K562 (cell line): ENCODE measurements around the gene GORASP1. TPM values are rescaled to one million over a fixed set of nuclear protein-coding genes. Genes with fewer than 3 reads are reported as not detected.

Experiments
- ATAC-seq: fragments of 200-7000 bp; cut with Tn5 transposase; 3 replicates; pipeline ENCODE4 v1.9.1; 2020; ENCODE audit warnings: moderate library complexity
- BruUV-seq: library from RNA; stranded (reverse); fragments of 400-500 nt; replicated peaks from 2 replicates; lab custom pipeline; 2021; lab: Mats Ljungman, UMichigan
- CTCF ChIA-PET: fragments of 300-600 bp; formaldehyde crosslinking; extraction: SDS; loops from one replicate; lab custom pipeline; 2021; ENCODE audit warnings: low intra/inter-chr PET ratio; lab: Yijun Ruan, JAX
- POLR2A ChIA-PET: fragments of 300-600, 350-650 bp; sonication (Branson Sonifier 250); formaldehyde crosslinking; extraction: SDS; loops from one replicate; lab custom pipeline; 2021; ENCODE audit warnings: antibody characterized with exemption, inconsistent platforms; lab: Yijun Ruan, JAX
- DNase-seq, 4 experiments: peaks; one replicate each; pipeline versions ENCODE4 v3.0.0 to v3.0.0-alpha.2; 2011 to 2018; ENCODE audit warnings: low spot score in 3 of 4, mixed read lengths in 3 of 4; ENCODE audit errors: extremely low read depth in 1 of 4
- FAIRE-seq: peaks from 2 replicates; lab custom pipeline; 2011; peaks lifted over from hg19 to GRCh38; lab: Jason Lieb, UNC
- H2AFZ ChIP-seq: 2 replicates; pipeline ENCODE4 v1.6.0; 2011; ENCODE audit warnings: low read depth, low read length, control low read depth, inconsistent platforms
- H3K27ac ChIP-seq: fragments of 200-600 bp; 3 replicates; pipeline ENCODE4 v1.8.0; 2011; ENCODE audit warnings: low read depth, mild to moderate bottlenecking, control low read depth, inconsistent platforms, low read length, moderate library complexity, mixed read lengths; ENCODE audit errors: extremely low read depth
- H3K27me3 ChIP-seq, 2 experiments: fragments of 300-600 bp in 1 of 2; 2 replicates in 1 of 2; 3 replicates in 1 of 2; pipeline versions ENCODE4 v1.6.0 to v1.8.0; 2011; ENCODE audit warnings: inconsistent platforms in 2 of 2, low read length in 2 of 2, mild to moderate bottlenecking in 1 of 2, mixed read lengths in 1 of 2, moderate library complexity in 1 of 2; ENCODE audit not compliant: control insufficient read depth in 2 of 2, insufficient read depth in 2 of 2
- H3K36me3 ChIP-seq: fragments of 300-600 bp; 3 replicates; pipeline ENCODE4 v1.8.0; 2011; ENCODE audit warnings: mild to moderate bottlenecking, low read length, inconsistent platforms; ENCODE audit not compliant: control insufficient read depth, insufficient read depth
- H3K4me1 ChIP-seq, 2 experiments: fragments of 200-600 bp in 1 of 2; replicated peaks in 1 of 2; 2 replicates in 1 of 2; 3 replicates in 1 of 2; pipeline versions ENCODE4 v1.5.1 to v1.8.0; 2011; ENCODE audit warnings: inconsistent platforms in 2 of 2, low read length in 2 of 2, mild to moderate bottlenecking in 1 of 2, mixed read lengths in 1 of 2, moderate library complexity in 1 of 2; ENCODE audit not compliant: control insufficient read depth in 2 of 2, insufficient read depth in 2 of 2
- H3K4me2 ChIP-seq: 2 replicates; pipeline ENCODE4 v1.6.1; 2011; ENCODE audit warnings: low read length, control low read depth, inconsistent platforms, mixed read lengths; ENCODE audit not compliant: insufficient read depth
- H3K4me3 ChIP-seq: fragments of 200-600 bp; sonication (generic), shearing (Covaris generic); 2 replicates; pipeline ENCODE4 v1.5.1; 2016; ENCODE audit warnings: control low read depth, inconsistent platforms
- H3K79me2 ChIP-seq: fragments of 200-600 bp; 3 replicates; pipeline ENCODE4 v1.8.0; 2011; ENCODE audit warnings: low read length, inconsistent platforms; ENCODE audit not compliant: control insufficient read depth, insufficient read depth
- H3K9ac ChIP-seq, 2 experiments: 2 replicates each; pipeline versions ENCODE4 v1.6.0 to v1.6.1; 2011; ENCODE audit warnings: low read depth in 2 of 2, low read length in 2 of 2, control low read depth in 1 of 2, inconsistent platforms in 1 of 2, mild to moderate bottlenecking in 1 of 2, mixed read lengths in 1 of 2; ENCODE audit not compliant: insufficient read depth in 1 of 2
- H3K9me1 ChIP-seq: one replicate; pipeline ENCODE4 v1.6.0; 2011; ENCODE audit warnings: inconsistent platforms, mild to moderate bottlenecking, low read length, moderate library complexity; ENCODE audit not compliant: control insufficient read depth, insufficient read depth
- H3K9me3 ChIP-seq: replicated peaks from 2 replicates; pipeline ENCODE4 v1.5.1; 2011; ENCODE audit warnings: low read depth, low read length, inconsistent platforms; ENCODE audit not compliant: control insufficient read depth, insufficient read depth
- H4K20me1 ChIP-seq: replicated peaks from 2 replicates; pipeline ENCODE4 v1.6.1; 2011; ENCODE audit warnings: low read length, inconsistent platforms, mixed read lengths; ENCODE audit not compliant: control insufficient read depth, insufficient read depth
- ATF3 ChIP-seq, 2 experiments: fragments of 450-650 bp in 1 of 2; sonication (generic) in 1 of 2; formaldehyde crosslinking in 1 of 2; IDR thresholded peaks in 1 of 2; conservative IDR thresholded peaks in 1 of 2; 2 replicates each; pipeline versions ENCODE4 v1.6.1 to v1.8.1; 2016 to 2023; ENCODE audit warnings: mild to moderate bottlenecking in 2 of 2, moderate library complexity in 2 of 2, inconsistent platforms in 1 of 2, missing genetic modification reagents in 1 of 2
- ESRRA ChIP-seq: fragments of 450-650 bp; IDR thresholded peaks from 2 replicates; pipeline ENCODE4 v1.6.1; 2014; ENCODE audit warnings: low read depth, mild to moderate bottlenecking, moderate library complexity, borderline replicate concordance
- GABPB2 ChIP-seq: fragments of 250-450 bp; sonication (Bioruptor Pico); conservative IDR thresholded peaks from 2 replicates; pipeline ENCODE4 v1.5.1; 2021; ENCODE audit warnings: mild to moderate bottlenecking
- GTF3C2 ChIP-seq: IDR thresholded peaks from 3 replicates; pipeline ENCODE4 v1.6.1; 2011; ENCODE audit warnings: borderline replicate concordance, mild to moderate bottlenecking, moderate library complexity; ENCODE audit not compliant: insufficient read length; ENCODE audit errors: extremely low read depth
- KDM2B ChIP-seq: fragments of 250-450 bp; sonication (Bioruptor Pico); IDR thresholded peaks from 2 replicates; pipeline ENCODE4 v1.8.0; 2021; ENCODE audit warnings: mild to moderate bottlenecking, moderate library complexity
- MBD1 ChIP-seq: fragments of 250-450 bp; sonication (Bioruptor Pico); IDR thresholded peaks from 2 replicates; pipeline ENCODE4 v1.8.0; 2022; ENCODE audit warnings: inconsistent platforms
- RNF219 ChIP-seq: fragments of 250-450 bp; sonication (Bioruptor Pico); IDR thresholded peaks from 2 replicates; pipeline ENCODE4 v1.5.0; 2022; ENCODE audit warnings: mild to moderate bottlenecking
- THRB ChIP-seq: fragments of 450-650 bp; formaldehyde crosslinking; conservative IDR thresholded peaks from 2 replicates; pipeline ENCODE4 v1.4.0; 2022; ENCODE audit warnings: mild to moderate bottlenecking, missing genetic modification characterization
- ZKSCAN8 ChIP-seq: fragments of 200-800 bp; sonication (Bioruptor generic); IDR thresholded peaks from 2 replicates; pipeline ENCODE4 v1.6.1; 2016; ENCODE audit warnings: missing genetic modification characterization, missing compliant biosample characterization
- WGBS: fragments of 100-300 bp; shearing (Covaris generic); methylation state at CpG from one replicate; pipeline ENCODE4 v1.1.6; 2016; ENCODE audit warnings: low coverage, mixed read lengths; ENCODE audit not compliant: insufficient coverage; ENCODE audit errors: missing lambda C conversion rate; 5-methylcytosine and 5-hydroxymethylcytosine counted together
- in situ Hi-C: fragments of 300-500 bp; cut with MboI; formaldehyde crosslinking; loops from 4 replicates; pipeline ENCODE4 v1.15.0; 2018; ENCODE audit warnings: inconsistent platforms, mixed read lengths
- intact Hi-C: fragments of 100-400 bp; cut with micrococcal nuclease; formaldehyde crosslinking; loops from 2 replicates; pipeline ENCODE4 v1.14.2; 2022
- polyA plus RNA-seq, 8 experiments: library from polyadenylated mRNA; depleted of rRNA in 4 of 8; stranded (reverse) in 5 of 8; unstranded in 3 of 8; fragments of >200 nt; fragmentation: Nextera tagmentation in 2 of 8; fragmentation: Illumina TruSeq in 1 of 8; extraction: Ambion mirVana in 2 of 8; extraction: Trizol in 1 of 8; gene quantifications; 2 replicates each; pipeline versions ENCODE4 v1.2.1 to v1.2.3, GENCODE V29; 2011 to 2014; ENCODE audit warnings: inconsistent platforms in 1 of 8, missing spikeins in 1 of 8
- total RNA-seq, 7 experiments: library from RNA; depleted of rRNA in 6 of 7; stranded (reverse); fragments of >200 nt in 6 of 7; fragmentation: Illumina TruSeq in 2 of 7; extraction: Trizol in 2 of 7; gene quantifications; 2 replicates each; pipeline versions ENCODE4 v1.2.1 to v1.2.3, GENCODE V29; 2011 to 2021; ENCODE audit warnings: low replicate concordance in 1 of 7

Gene GORASP1
- total and polyA plus RNA-seq, 9 of the 15 experiments (the other 6 are each of a cell fraction or from before 2014, with no cell fraction given): 8.4 to 87.9 (median 67.6) TPM

- ATAC-seq: no peak
- no peak for TF ChIP-seq ESRRA
- TF ChIP-seq MBD1 (CRISPR knock-in tag): no peak
- no peak for TF ChIP-seq ZKSCAN8
- TF ChIP-seq THRB (CRISPR knock-in tag): no peak
- TF ChIP-seq RNF219: no peak
- TF ChIP-seq ATF3 (IDR thresholded peaks at IDR 0.05): no peak
- no peak for TF ChIP-seq ATF3 (CRISPR knock-in tag; conservative IDR thresholded peaks at IDR 0.05)
- TF ChIP-seq GTF3C2: no peak
- TF ChIP-seq KDM2B (CRISPR knock-in tag): no peak
- no peak for TF ChIP-seq GABPB2 (CRISPR knock-in tag)
Measured at GRCh38 chr3:39122813-39123212, 15.4 kb upstream of the GORASP1 start.

More at GRCh38 chr3:39122813-39123212, 15.4 kb upstream of the GORASP1 start:
- FAIRE-seq (no peak), DNase-seq (no peak)
- in situ Hi-C loops (loop anchor here (10.0 kb wide), 1 partner anchor 262 kb away; the partner anchor contains the start of gene SLC25A38), intact Hi-C loops (no loop called here)
- WGBS: 17% methylated on average over 1 of the region's 1 CpG
- ChIA-PET CTCF (no interaction called here), POLR2A (interaction anchor here (0.6 to 2.2 kb wide), 2 partner anchors 26 to 196 kb away, joined by 3 to 5 read pairs; no protein-coding TSS in a partner anchor)
- no peak overlapping the region for H3K4me3 ChIP-seq
- peak overlapping the region; percentile 40; the same call in 1 of the 2 replicates for H2AFZ ChIP-seq
- no peaks in the 10 kb centered on the region for H3K79me2 ChIP-seq
- no TSS peak for BruUV-seq
- H3K9me1 ChIP-seq: no peaks in the 10 kb centered on the region
- H3K27me3 ChIP-seq: no peaks in the 10 kb centered on the region
- no peak overlapping the region for H3K27ac ChIP-seq
- H3K4me2 ChIP-seq: no peak overlapping the region
- no peaks in the 10 kb centered on the region for H4K20me1 ChIP-seq
- no peaks in the 10 kb centered on the region; a peak in 1 of 5 replicates for H3K4me1 ChIP-seq
- no peaks in the 10 kb centered on the region for H3K36me3 ChIP-seq
- H3K9me3 ChIP-seq: no peaks in the 10 kb centered on the region
- peak overlapping the region in 1 of 2 experiments; percentile 14; a peak in 1 of 4 replicates for H3K9ac ChIP-seq
